HepG2 (cell line): ENCODE results near the gene PIGO. TPM values are rescaled to one million over a fixed set of nuclear protein-coding genes. Genes with fewer than 3 reads are reported as not detected.
A peak's percentile ranks its signal among the peaks of the same experiment; 100 is the strongest.

Source experiments
- AFF4 ChIP-seq: sonication (generic); formaldehyde crosslinking; IDR thresholded peaks from 2 replicates; pipeline ENCODE4 v1.4.0; 2020; ENCODE audit warnings: missing genetic modification reagents
- GLI4 ChIP-seq: sonication (generic); formaldehyde crosslinking; IDR thresholded peaks from 2 replicates; pipeline ENCODE4 v1.5.1; 2020; ENCODE audit warnings: missing genetic modification reagents, mild to moderate bottlenecking, moderate library complexity, borderline replicate concordance
- GMEB1 ChIP-seq: sonication (generic); formaldehyde crosslinking; IDR thresholded peaks from 2 replicates; pipeline ENCODE4 v1.5.1; 2020; ENCODE audit warnings: missing genetic modification reagents, mild to moderate bottlenecking, borderline replicate concordance
- HMGXB3 ChIP-seq: sonication (generic); formaldehyde crosslinking; IDR thresholded peaks from 2 replicates; pipeline ENCODE4 v1.4.0; 2020; ENCODE audit warnings: missing genetic modification reagents, borderline replicate concordance
- HNF4G ChIP-seq, 2 experiments: sonication (generic) in 1 of 2; formaldehyde crosslinking in 1 of 2; IDR thresholded peaks; 2 replicates each; pipeline versions ENCODE4 v1.4.0 to v1.6.1; 2011 to 2020; ENCODE audit warnings: borderline replicate concordance in 2 of 2, low read depth in 2 of 2, mild to moderate bottlenecking in 2 of 2, low read length in 1 of 2, missing genetic modification reagents in 1 of 2, moderate library complexity in 1 of 2
- HNRNPK ChIP-seq: fragments of 200-400 bp; formaldehyde crosslinking; IDR thresholded peaks from 2 replicates; pipeline ENCODE4 v1.6.1; 2018; ENCODE audit warnings: low read length, low read depth, moderate library complexity, mild to moderate bottlenecking; ENCODE audit not compliant: poor library complexity, severe bottlenecking
- MLLT10 ChIP-seq: sonication (generic); formaldehyde crosslinking; IDR thresholded peaks from 2 replicates; pipeline ENCODE4 v1.4.0; 2020; ENCODE audit warnings: missing genetic modification reagents
- NFKBIZ ChIP-seq: IDR thresholded peaks from 2 replicates; pipeline ENCODE4 v1.6.1; 2018; ENCODE audit warnings: missing genetic modification reagents, missing compliant biosample characterization
- RBFOX2 ChIP-seq: fragments of 200-400 bp; formaldehyde crosslinking; IDR thresholded peaks from 2 replicates; pipeline ENCODE4 v1.6.1; 2017; ENCODE audit warnings: low read depth, mild to moderate bottlenecking, low read length
- RCOR2 ChIP-seq: IDR thresholded peaks from 2 replicates; pipeline ENCODE4 v1.6.1; 2016; ENCODE audit warnings: missing biosample characterization, missing genetic modification reagents
- TCF7L2 ChIP-seq: IDR thresholded peaks from 2 replicates; pipeline ENCODE4 v1.6.1; 2011; ENCODE audit warnings: mild to moderate bottlenecking, low read depth, low read length, moderate library complexity
- ZEB1 ChIP-seq: IDR thresholded peaks from 2 replicates; pipeline ENCODE4 v1.6.1; 2012; ENCODE audit warnings: mild to moderate bottlenecking, low read depth, inconsistent platforms; ENCODE audit not compliant: insufficient replicate concordance
- ZNF343 ChIP-seq: sonication (generic); formaldehyde crosslinking; IDR thresholded peaks from 2 replicates; pipeline ENCODE4 v1.4.0; 2020; ENCODE audit warnings: mild to moderate bottlenecking, missing genetic modification reagents
- ZNF720 ChIP-seq: sonication (generic); formaldehyde crosslinking; IDR thresholded peaks from 2 replicates; pipeline ENCODE4 v1.4.0; 2020; ENCODE audit warnings: missing genetic modification reagents
- ZNF772 ChIP-seq: sonication (generic); formaldehyde crosslinking; IDR thresholded peaks from 2 replicates; pipeline ENCODE4 v1.5.0; 2020; ENCODE audit warnings: mild to moderate bottlenecking, missing genetic modification reagents
- ZNF781 ChIP-seq: sonication (generic); formaldehyde crosslinking; IDR thresholded peaks from 2 replicates; pipeline ENCODE4 v1.5.1; 2020; ENCODE audit warnings: borderline replicate concordance, mild to moderate bottlenecking, missing genetic modification reagents; ENCODE audit errors: not compliant biosample characterization
- ZNF790 ChIP-seq: sonication (generic); formaldehyde crosslinking; IDR thresholded peaks from 2 replicates; pipeline ENCODE4 v1.8.0; 2022; ENCODE audit warnings: missing genetic modification reagents, mild to moderate bottlenecking, borderline replicate concordance
- ZNF883 ChIP-seq: sonication (generic); formaldehyde crosslinking; IDR thresholded peaks from 2 replicates; pipeline ENCODE4 v1.5.1; 2020; ENCODE audit warnings: mild to moderate bottlenecking, missing genetic modification reagents; ENCODE audit errors: not compliant biosample characterization
- polyA plus RNA-seq, 8 experiments: library from polyadenylated mRNA; depleted of rRNA in 3 of 8; stranded (reverse) in 7 of 8; unstranded in 1 of 8; fragments of >200 nt; fragmentation: Illumina TruSeq in 4 of 8; extraction: Trizol in 4 of 8; gene quantifications; 2 replicates each; pipeline versions ENCODE4 v1.2.1 to v1.2.3, GENCODE V29; 2011 to 2016; ENCODE audit warnings: low read depth in 4 of 8, missing spikeins in 1 of 8, mixed read lengths in 1 of 8; ENCODE audit not compliant: insufficient read depth in 1 of 8
- total RNA-seq, 5 experiments: library from RNA; depleted of rRNA; stranded (reverse); fragments of >200 nt; fragmentation: Illumina TruSeq; extraction: Trizol; gene quantifications; 2 replicates each; pipeline ENCODE4 v1.2.3, GENCODE V29; 2016; ENCODE audit warnings: low read depth in 1 of 5

The PIGO gene
- total and polyA plus RNA-seq, 2 of the 13 experiments (the other 11 are each of a cell fraction or from before 2014, with no cell fraction given) = 20.5 to 26.2 TPM

- TF ChIP-seq ZNF781 (CRISPR knock-in tag) = peak; percentile 35
- no peak for TF ChIP-seq AFF4 (CRISPR knock-in tag)
- TF ChIP-seq MLLT10 (CRISPR knock-in tag) = no peak
- TF ChIP-seq RBFOX2 = peak; percentile 74
- TF ChIP-seq GLI4 = no peak
- no peak for TF ChIP-seq TCF7L2
- no peak for TF ChIP-seq HNRNPK
- no peak for TF ChIP-seq NFKBIZ (CRISPR knock-in tag)
- peak; percentile 74 for TF ChIP-seq GMEB1
- TF ChIP-seq ZNF343 (CRISPR knock-in tag) = 0 out of 2 replicates have a peak, but pooled peaks have one; percentile 40
- TF ChIP-seq ZNF790 = no peak
- no peak for TF ChIP-seq HNF4G (IDR thresholded peaks at IDR 0.05; ENCODE audit: borderline replicate concordance, low read depth, low read length)
- no peak; the same call in 1 of the 2 replicates for TF ChIP-seq HNF4G (CRISPR knock-in tag; IDR thresholded peaks at IDR 0.05; ENCODE audit: borderline replicate concordance, low read depth)
- peak; percentile 62 for TF ChIP-seq ZNF883 (CRISPR knock-in tag)
- TF ChIP-seq ZNF720 = no peak
- no peak; the same call in 1 of the 2 replicates for TF ChIP-seq ZNF772 (CRISPR knock-in tag)
- TF ChIP-seq HMGXB3 (CRISPR knock-in tag) = 0 out of 2 replicates have a peak, but pooled peaks have one; percentile 4
- TF ChIP-seq ZEB1 = no peak
- TF ChIP-seq RCOR2 (CRISPR knock-in tag) = no peak
Observed at GRCh38 chr9:35079426-35080341, 16.7 kb downstream of the PIGO start, which contains the start of gene FANCG (continued).
